GM23248 (cell line): Measurements from ENCODE around the gene SNX4. TPM values are rescaled to one million over a fixed set of nuclear protein-coding genes. Genes with fewer than 3 reads are reported as not detected.
"Not testable (repeated sequence)": the region's sequence is repeated elsewhere in the genome, so short reads cannot be mapped to it uniquely, and the experiment has no call there.

Source experiments
- DNase-seq: peaks from one replicate; pipeline ENCODE4 v3.0.0-alpha.2; 2015
- H2AFZ ChIP-seq: fragments of 200-600 bp; sonication (generic); 2 replicates; pipeline ENCODE4 v1.6.1; 2016; ENCODE audit warnings: antibody characterized with exemption
- H3F3A ChIP-seq: fragments of 200-600 bp; sonication (generic); 2 replicates; pipeline ENCODE4 v1.6.1; 2016; ENCODE audit warnings: mild to moderate bottlenecking, antibody characterized with exemption, mixed run types; ENCODE audit not compliant: insufficient read depth
- H3K27ac ChIP-seq: fragments of 200-600 bp; sonication (generic); 2 replicates; pipeline ENCODE4 v1.5.1; 2016; ENCODE audit warnings: mild to moderate bottlenecking
- H3K27me3 ChIP-seq: fragments of 200-600 bp; sonication (generic); replicated peaks from 2 replicates; pipeline ENCODE4 v1.6.1; 2016; ENCODE audit warnings: mild to moderate bottlenecking; ENCODE audit not compliant: insufficient read depth
- H3K36me3 ChIP-seq: fragments of 200-600 bp; sonication (generic); 2 replicates; pipeline ENCODE4 v1.6.1; 2016; ENCODE audit warnings: low read depth, mild to moderate bottlenecking
- H3K4me1 ChIP-seq: fragments of 200-600 bp; sonication (generic); 2 replicates; pipeline ENCODE4 v1.6.1; 2016; ENCODE audit warnings: mild to moderate bottlenecking; ENCODE audit not compliant: insufficient read depth
- H3K4me2 ChIP-seq: fragments of 200-600 bp; sonication (generic); one replicate; pipeline ENCODE4 v1.6.1; 2016; ENCODE audit warnings: mild to moderate bottlenecking; ENCODE audit not compliant: unreplicated experiment
- H3K4me3 ChIP-seq: fragments of 200-600 bp; sonication (generic); 2 replicates; pipeline ENCODE4 v1.5.1; 2016; ENCODE audit warnings: mild to moderate bottlenecking
- H3K79me2 ChIP-seq: fragments of 200-600 bp; sonication (generic); 2 replicates; pipeline ENCODE4 v1.6.1; 2016; ENCODE audit warnings: mild to moderate bottlenecking; ENCODE audit not compliant: insufficient read depth
- H3K9ac ChIP-seq: fragments of 200-600 bp; sonication (generic); 2 replicates; pipeline ENCODE4 v1.6.1; 2016; ENCODE audit warnings: mild to moderate bottlenecking
- H3K9me2 ChIP-seq: fragments of 200-600 bp; sonication (generic); 2 replicates; pipeline ENCODE4 v1.6.1; 2016; ENCODE audit warnings: mixed run types, mild to moderate bottlenecking, moderate library complexity; ENCODE audit not compliant: insufficient read depth
- H3K9me3 ChIP-seq: fragments of 200-600 bp; sonication (generic); one replicate; pipeline ENCODE4 v1.6.1; 2017; ENCODE audit warnings: low read depth
- H4K20me1 ChIP-seq: fragments of 200-600 bp; sonication (generic); 2 replicates; pipeline ENCODE4 v1.6.0; 2016; ENCODE audit not compliant: insufficient read depth
- EZH2 ChIP-seq: fragments of 200-600 bp; sonication (generic); IDR thresholded peaks from 2 replicates; pipeline ENCODE4 v1.6.1; 2018; ENCODE audit warnings: antibody characterized with exemption, mild to moderate bottlenecking; ENCODE audit not compliant: insufficient read depth, poor library complexity, severe bottlenecking
- EZH2phosphoT487 ChIP-seq: fragments of 200-600 bp; sonication (generic); IDR thresholded peaks from 2 replicates; pipeline ENCODE4 v1.6.1; 2018; ENCODE audit warnings: antibody characterized with exemption, moderate library complexity, mild to moderate bottlenecking, low read depth; ENCODE audit not compliant: insufficient read depth
- WGBS, 2 experiments: methylation state at CpG; one replicate each; pipeline ENCODE4 v1.1.6; 2015 to 2017; ENCODE audit warnings: low lambda C conversion rate in 2 of 2, low coverage in 1 of 2; ENCODE audit errors: missing lambda C conversion rate in 2 of 2; 5-methylcytosine and 5-hydroxymethylcytosine counted together
- in situ Hi-C: fragments of 300-500 bp; cut with MboI; formaldehyde crosslinking; loops from 2 replicates; pipeline ENCODE4 v1.15.0; 2020
- polyA plus RNA-seq: library from polyadenylated mRNA; unstranded; fragments of >200 nt; fragmentation: Nextera tagmentation; extraction: Ambion mirVana; gene quantifications from 2 replicates; pipeline ENCODE4 v1.2.1, GENCODE V29; 2016
- total RNA-seq: library from RNA; depleted of rRNA; stranded (reverse); fragments of >200 nt; shearing (Covaris generic); gene quantifications from 2 replicates; pipeline ENCODE4 v1.2.3, GENCODE V29; 2014

SNX4 gene
- total and polyA plus RNA-seq, 2 experiments from 2014 or later: 27.6 to 28.4 TPM

DNA sequence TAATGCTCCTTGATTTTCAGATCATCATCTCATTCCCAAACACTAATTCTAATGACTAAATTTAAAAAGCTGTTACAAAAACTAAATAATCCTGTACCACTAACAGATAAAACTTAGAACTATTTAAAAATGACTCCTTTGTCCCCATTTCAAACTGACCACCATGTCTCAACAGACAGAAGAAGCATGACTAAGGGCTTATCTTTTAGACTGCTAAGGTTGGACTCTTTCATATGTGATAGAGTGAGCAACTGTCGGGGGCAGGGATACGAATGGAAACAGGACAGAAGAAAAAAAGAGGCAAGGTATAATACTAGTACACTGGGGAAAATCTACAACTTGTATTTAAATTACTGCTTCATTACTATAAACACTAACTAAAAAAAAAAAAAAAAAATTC, 23.3 kb downstream of the SNX4 start:
- Histone ChIP-seq H3F3A (no peaks in the 10 kb centered on the region), H2AFZ (no peak overlapping the region), H3K9me2 (no peaks in the 10 kb centered on the region), H3K36me3 (peaks cover 60% of the 10 kb centered on the region), H3K27me3 (no peaks in the 10 kb centered on the region), H4K20me1 (no peaks in the 10 kb centered on the region), H3K79me2 (peaks cover 35% of the 10 kb centered on the region), H3K4me2 (no peak overlapping the region), H3K9me3 (no peaks in the 10 kb centered on the region), H3K4me1 (peaks cover 9% of the 10 kb centered on the region; the same call in 1 of the 2 replicates), H3K9ac (no peak overlapping the region), H3K27ac (no peak overlapping the region), H3K4me3 (no peak overlapping the region)
- DNase-seq: no peak
- in situ Hi-C loops: no loop called here
- WGBS, 2 experiments: 100% methylated on average over 2 of the region's 2 CpGs
- no peak for TF ChIP-seq EZH2phosphoT487
- no peak for TF ChIP-seq EZH2

- WGBS, 2 experiments: 100% methylated on average over 1 of the region's 1 CpG
- H2AFZ ChIP-seq: no peak overlapping the region
- no peak overlapping the region for H3K9ac ChIP-seq
- TF ChIP-seq EZH2: no peak
- no peak for TF ChIP-seq EZH2phosphoT487
- no peaks in the 10 kb centered on the region for H4K20me1 ChIP-seq
- peaks cover 35% of the 10 kb centered on the region for H3K4me1 ChIP-seq
- peaks cover 11% of the 10 kb centered on the region; the same call in 1 of the 2 replicates for H3K79me2 ChIP-seq
- H3K4me2 ChIP-seq: no peak overlapping the region
- H3F3A ChIP-seq: peaks cover 41% of the 10 kb centered on the region
- no peaks in the 10 kb centered on the region for H3K9me3 ChIP-seq
- H3K27ac ChIP-seq: peak overlapping the region; percentile 73
- no peak for DNase-seq
- no peaks in the 10 kb centered on the region for H3K27me3 ChIP-seq
- H3K4me3 ChIP-seq: no peak overlapping the region
- H3K9me2 ChIP-seq: no peaks in the 10 kb centered on the region
- in situ Hi-C loops: no loop called here
- peaks cover 18% of the 10 kb centered on the region for H3K36me3 ChIP-seq
Measured at GRCh38 chr3:125482406-125482805, 37.6 kb downstream of the SNX4 start.

- TF ChIP-seq EZH2phosphoT487: no peak
- TF ChIP-seq EZH2: no peak
- H3K4me1 ChIP-seq: peaks cover 35% of the 10 kb centered on the region
- in situ Hi-C loops: no loop called here
- H3K27ac ChIP-seq: peak overlapping the region; percentile 73
- H3K4me3 ChIP-seq: no peak overlapping the region
- DNase-seq: peak; percentile 4
- no peak overlapping the region for H2AFZ ChIP-seq
- no peaks in the 10 kb centered on the region for H3K27me3 ChIP-seq
- H3K9me2 ChIP-seq: no peaks in the 10 kb centered on the region
- H3K79me2 ChIP-seq: peaks cover 11% of the 10 kb centered on the region; the same call in 1 of the 2 replicates
- peaks cover 14% of the 10 kb centered on the region for H3K36me3 ChIP-seq
- peaks cover 41% of the 10 kb centered on the region for H3F3A ChIP-seq
- H3K9me3 ChIP-seq: no peaks in the 10 kb centered on the region
- no peak overlapping the region for H3K9ac ChIP-seq
- H4K20me1 ChIP-seq: no peaks in the 10 kb centered on the region
- 68 to 78% methylated on average over 2 of the region's 2 CpGs for WGBS, 2 experiments
- peak overlapping the region; percentile 24 for H3K4me2 ChIP-seq
Measured at GRCh38 chr3:125481786-125482185, 38.2 kb downstream of the SNX4 start.

DNA sequence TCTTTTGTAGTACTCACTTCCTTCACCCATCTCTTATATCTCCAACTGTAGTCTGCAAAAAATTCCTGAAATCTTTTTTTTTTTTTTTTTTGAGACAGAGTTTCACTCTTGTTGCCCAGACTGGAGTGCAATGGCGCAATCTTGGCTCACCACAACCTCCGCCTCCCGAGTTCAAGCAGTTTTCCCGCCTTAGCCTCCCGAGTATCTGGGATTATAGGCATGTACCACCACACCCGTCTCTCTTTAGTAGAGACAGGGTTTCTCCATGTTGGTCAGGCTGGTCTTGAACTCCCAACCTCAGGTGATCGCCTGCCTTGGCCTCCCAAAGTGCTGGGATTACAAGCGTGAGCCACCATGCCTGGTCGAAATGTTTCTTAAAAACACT, 38.6 kb downstream of the SNX4 start:
- 94 to 98% methylated on average over 9 of the region's 9 CpGs for WGBS, 2 experiments

More for the DNA sequence above, 38.6 kb downstream of the SNX4 start:
- H3K4me3 ChIP-seq, H3K9me3 ChIP-seq, in situ Hi-C loops, DNase-seq, H3K27me3 ChIP-seq, H4K20me1 ChIP-seq, H2AFZ ChIP-seq, H3K9ac ChIP-seq, H3K9me2 ChIP-seq: not testable (repeated sequence)
- Histone ChIP-seq H3K79me2 (0 out of 2 replicates have a peak, but pooled peaks cover 11% of the 10 kb centered on the region), H3F3A (peaks cover 41% of the 10 kb centered on the region), H3K4me1 (peaks cover 35% of the 10 kb centered on the region), H3K4me2 (peak overlapping the region; percentile 24), H3K27ac (peak overlapping the region; percentile 73), H3K36me3 (peaks cover 11% of the 10 kb centered on the region)
